PFSK-1 (cell line): ENCODE results near the gene POLR3E. TPM values are rescaled to one million over a fixed set of nuclear protein-coding genes. Genes with fewer than 3 reads are reported as not detected.
A peak's percentile ranks its signal among the peaks of the same experiment; 100 is the strongest.

Experiments used
- FOXP2 ChIP-seq: optimal IDR thresholded peaks from 2 replicates; pipeline ENCODE3; 2011; ENCODE audit warnings: borderline replicate concordance, control low read depth, inconsistent platforms; ENCODE audit not compliant: insufficient read depth; ENCODE audit errors: extremely low read length, extremely low read depth
- POLR2AphosphoS5 ChIP-seq: IDR thresholded peaks from 2 replicates; pipeline ENCODE4 v1.6.1; 2012; ENCODE audit warnings: low read depth, mild to moderate bottlenecking, control low read depth, low read length, moderate library complexity
- SIN3A ChIP-seq: IDR thresholded peaks from 2 replicates; pipeline ENCODE4 v1.6.1; 2012; ENCODE audit warnings: mild to moderate bottlenecking, low read length, moderate library complexity, borderline replicate concordance; ENCODE audit not compliant: insufficient read depth
- TAF1 ChIP-seq: IDR thresholded peaks from 2 replicates; pipeline ENCODE4 v1.6.1; 2012; ENCODE audit warnings: low read length, control low read depth, borderline replicate concordance; ENCODE audit not compliant: insufficient read depth
- polyA plus RNA-seq: library from polyadenylated mRNA; unstranded; fragments of >200 nt; gene quantifications from one replicate; pipeline ENCODE4 v1.2.1, GENCODE V29; 2012; ENCODE audit warnings: low read depth, missing spikeins; ENCODE audit not compliant: insufficient read length
- TF ChIP-seq, protein P1 (sequence below), 2 experiments: IDR thresholded peaks; 2 replicates each; pipeline versions ENCODE4 v1.6.1 to v1.8.0; 2011 to 2012; ENCODE audit warnings: low read depth in 2 of 2, low read length in 2 of 2, control low read depth in 1 of 2, inconsistent platforms in 1 of 2, mild to moderate bottlenecking in 1 of 2, moderate library complexity in 1 of 2; ENCODE audit not compliant: insufficient read depth in 1 of 2

The POLR3E gene, protein sequence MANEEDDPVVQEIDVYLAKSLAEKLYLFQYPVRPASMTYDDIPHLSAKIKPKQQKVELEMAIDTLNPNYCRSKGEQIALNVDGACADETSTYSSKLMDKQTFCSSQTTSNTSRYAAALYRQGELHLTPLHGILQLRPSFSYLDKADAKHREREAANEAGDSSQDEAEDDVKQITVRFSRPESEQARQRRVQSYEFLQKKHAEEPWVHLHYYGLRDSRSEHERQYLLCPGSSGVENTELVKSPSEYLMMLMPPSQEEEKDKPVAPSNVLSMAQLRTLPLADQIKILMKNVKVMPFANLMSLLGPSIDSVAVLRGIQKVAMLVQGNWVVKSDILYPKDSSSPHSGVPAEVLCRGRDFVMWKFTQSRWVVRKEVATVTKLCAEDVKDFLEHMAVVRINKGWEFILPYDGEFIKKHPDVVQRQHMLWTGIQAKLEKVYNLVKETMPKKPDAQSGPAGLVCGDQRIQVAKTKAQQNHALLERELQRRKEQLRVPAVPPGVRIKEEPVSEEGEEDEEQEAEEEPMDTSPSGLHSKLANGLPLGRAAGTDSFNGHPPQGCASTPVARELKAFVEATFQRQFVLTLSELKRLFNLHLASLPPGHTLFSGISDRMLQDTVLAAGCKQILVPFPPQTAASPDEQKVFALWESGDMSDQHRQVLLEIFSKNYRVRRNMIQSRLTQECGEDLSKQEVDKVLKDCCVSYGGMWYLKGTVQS
- polyA plus RNA-seq = 126 TPM

DNA sequence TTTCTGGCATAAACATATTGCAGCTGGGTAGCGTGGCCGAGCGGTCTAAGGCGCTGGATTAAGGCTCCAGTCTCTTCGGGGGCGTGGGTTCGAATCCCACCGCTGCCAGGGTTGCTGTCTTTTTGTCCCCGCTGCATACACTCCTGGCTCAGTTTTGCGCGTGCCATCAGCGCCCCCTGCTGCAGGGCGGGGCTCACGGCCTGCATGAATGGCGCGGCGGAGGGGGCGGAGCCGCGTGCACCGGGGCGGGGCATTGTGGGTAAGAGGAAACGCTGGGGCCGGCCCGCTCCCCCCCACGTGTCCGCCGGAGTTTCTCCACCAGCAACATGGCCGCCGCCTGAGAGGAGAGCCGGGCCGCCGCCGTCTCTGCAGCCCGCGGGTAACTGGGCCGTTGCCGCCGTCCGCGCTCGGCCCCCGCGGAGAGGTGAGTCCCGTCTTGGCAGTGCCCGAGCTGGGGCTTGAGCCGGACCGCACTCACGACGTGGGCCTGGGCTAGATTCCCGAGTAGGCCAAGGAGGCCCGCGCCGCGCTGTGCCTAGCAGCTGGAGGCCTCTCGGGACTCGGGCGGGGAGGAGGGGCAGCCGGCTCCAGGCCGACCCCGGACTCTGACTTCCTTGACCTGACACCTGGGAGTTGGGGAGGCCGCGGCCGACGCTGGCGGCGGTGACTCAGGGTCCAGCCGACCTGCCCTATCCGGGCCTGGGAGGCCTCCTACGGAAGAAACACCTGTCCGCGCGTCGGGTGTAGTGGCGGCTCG is at the start of gene POLR3E:
Gene POLR3E (plus strand): TSS at position 296 of the 757 bp plus-strand sequence. CDS start 5,560 bp downstream, outside the sequence.
- TF ChIP-seq, protein P1, sequence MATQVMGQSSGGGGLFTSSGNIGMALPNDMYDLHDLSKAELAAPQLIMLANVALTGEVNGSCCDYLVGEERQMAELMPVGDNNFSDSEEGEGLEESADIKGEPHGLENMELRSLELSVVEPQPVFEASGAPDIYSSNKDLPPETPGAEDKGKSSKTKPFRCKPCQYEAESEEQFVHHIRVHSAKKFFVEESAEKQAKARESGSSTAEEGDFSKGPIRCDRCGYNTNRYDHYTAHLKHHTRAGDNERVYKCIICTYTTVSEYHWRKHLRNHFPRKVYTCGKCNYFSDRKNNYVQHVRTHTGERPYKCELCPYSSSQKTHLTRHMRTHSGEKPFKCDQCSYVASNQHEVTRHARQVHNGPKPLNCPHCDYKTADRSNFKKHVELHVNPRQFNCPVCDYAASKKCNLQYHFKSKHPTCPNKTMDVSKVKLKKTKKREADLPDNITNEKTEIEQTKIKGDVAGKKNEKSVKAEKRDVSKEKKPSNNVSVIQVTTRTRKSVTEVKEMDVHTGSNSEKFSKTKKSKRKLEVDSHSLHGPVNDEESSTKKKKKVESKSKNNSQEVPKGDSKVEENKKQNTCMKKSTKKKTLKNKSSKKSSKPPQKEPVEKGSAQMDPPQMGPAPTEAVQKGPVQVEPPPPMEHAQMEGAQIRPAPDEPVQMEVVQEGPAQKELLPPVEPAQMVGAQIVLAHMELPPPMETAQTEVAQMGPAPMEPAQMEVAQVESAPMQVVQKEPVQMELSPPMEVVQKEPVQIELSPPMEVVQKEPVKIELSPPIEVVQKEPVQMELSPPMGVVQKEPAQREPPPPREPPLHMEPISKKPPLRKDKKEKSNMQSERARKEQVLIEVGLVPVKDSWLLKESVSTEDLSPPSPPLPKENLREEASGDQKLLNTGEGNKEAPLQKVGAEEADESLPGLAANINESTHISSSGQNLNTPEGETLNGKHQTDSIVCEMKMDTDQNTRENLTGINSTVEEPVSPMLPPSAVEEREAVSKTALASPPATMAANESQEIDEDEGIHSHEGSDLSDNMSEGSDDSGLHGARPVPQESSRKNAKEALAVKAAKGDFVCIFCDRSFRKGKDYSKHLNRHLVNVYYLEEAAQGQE (IDR thresholded peaks at IDR 0.05; ENCODE audit: insufficient read depth in 1 of 2, low read depth in 2 of 2, low read length in 2 of 2) = no peak; a peak in 1 of 4 replicates
- peak; percentile 82; the same call in 1 of the 2 replicates for TF ChIP-seq TAF1
- peak; percentile 78 for TF ChIP-seq POLR2AphosphoS5
- peak; percentile 74 for TF ChIP-seq FOXP2
- TF ChIP-seq SIN3A = 0 out of 2 replicates have a peak, but pooled peaks have one; percentile 72

DNA sequence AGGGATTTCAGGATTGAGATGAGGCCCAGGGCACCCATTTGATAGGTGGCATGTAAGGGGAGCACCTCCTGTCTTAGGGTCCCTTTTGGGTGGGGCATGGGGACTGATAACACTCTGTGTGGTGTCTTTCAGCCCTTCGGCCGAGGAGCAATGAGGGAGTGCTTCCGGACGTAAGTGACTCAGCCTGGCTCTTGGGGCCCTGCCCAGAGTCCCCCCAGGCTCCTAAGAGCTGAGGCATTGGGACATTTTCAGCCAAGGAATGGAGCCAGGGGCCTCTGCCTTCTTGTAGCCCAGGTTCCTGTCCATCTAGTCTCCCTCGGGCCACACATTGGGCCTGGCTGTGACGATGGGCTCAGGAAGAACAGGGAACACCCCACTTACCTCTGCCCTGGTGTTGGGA is 46.7 kb upstream of the POLR3E start:
- TF ChIP-seq FOXP2 = no peak
- no peak for TF ChIP-seq SIN3A
- TF ChIP-seq, protein P1 (IDR thresholded peaks at IDR 0.05; ENCODE audit: insufficient read depth in 1 of 2, low read depth in 2 of 2, low read length in 2 of 2) = no peak
- no peak for TF ChIP-seq POLR2AphosphoS5
- no peak for TF ChIP-seq TAF1

- TF ChIP-seq, protein P1 (IDR thresholded peaks at IDR 0.05; ENCODE audit: insufficient read depth in 1 of 2, low read depth in 2 of 2, low read length in 2 of 2) = no peak
- no peak for TF ChIP-seq SIN3A
- TF ChIP-seq POLR2AphosphoS5 = no peak
- no peak for TF ChIP-seq FOXP2
- TF ChIP-seq TAF1 = no peak
Measured at GRCh38 chr16:22252317-22252716, 44.9 kb upstream of the POLR3E start.

- TF ChIP-seq FOXP2 = no peak
- TF ChIP-seq, protein P1 (IDR thresholded peaks at IDR 0.05; ENCODE audit: insufficient read depth in 1 of 2, low read depth in 2 of 2, low read length in 2 of 2) = no peak
- TF ChIP-seq SIN3A = no peak
- no peak for TF ChIP-seq POLR2AphosphoS5
- TF ChIP-seq TAF1 = no peak
Measured at GRCh38 chr16:22253272-22253671, 43.9 kb upstream of the POLR3E start.
